ENCODE measurements around the gene ATOSA.

The ATOSA gene

GRCh38 chr15:52651868-52652267 lies 27.3 kb downstream of the ATOSA start:
- DNase-seq, result peak; percentile 46

- DNase-seq, result no peak
Measured at GRCh38 chr15:52651114-52651513, 28.1 kb downstream of the ATOSA start.

GRCh38 chr15:52649686-52650085 lies 29.5 kb downstream of the ATOSA start:
- no peak for DNase-seq

GRCh38 chr15:52645916-52646315 lies 33.3 kb downstream of the ATOSA start:
- DNase-seq, result no peak

GRCh38 chr15:52642386-52643361 lies 36.5 kb downstream of the ATOSA start:
- DNase-seq, result no peak

- no peak for DNase-seq
Measured at GRCh38 chr15:52636459-52636858, 42.7 kb downstream of the ATOSA start.

GRCh38 chr15:52635908-52636307 lies 43.3 kb downstream of the ATOSA start:
- no peak for DNase-seq
